PC-9 (cell line): ENCODE measurements around the gene ATOX1. TPM values are rescaled to one million over a fixed set of nuclear protein-coding genes. Genes with fewer than 3 reads are reported as not detected.

Source experiments
- BruUV-seq: library from RNA; stranded (reverse); fragments of 400-500 nt; replicated peaks from 2 replicates; lab custom pipeline; 2021; lab: Mats Ljungman, UMichigan
- CTCF ChIA-PET: fragments of 300-600 bp; sonication (Branson Sonifier 250); formaldehyde crosslinking; loops from one replicate; lab custom pipeline; 2022; ENCODE audit warnings: antibody characterized with exemption; lab: Charles Lee
- POLR2A ChIA-PET: fragments of 300-600 bp; sonication (Branson Sonifier 250); formaldehyde crosslinking; loops from one replicate; lab custom pipeline; 2022; ENCODE audit warnings: antibody characterized with exemption; ENCODE audit not compliant: unreplicated experiment; lab: Charles Lee
- DNase-seq, 2 experiments: peaks; one replicate each; pipeline versions ENCODE4 v3.0.0 to v3.0.0-alpha.2; 2015 to 2022; ENCODE audit warnings: mixed read lengths in 1 of 2
- H2AFZ ChIP-seq: fragments of 200-600 bp; sonication (generic); 2 replicates; pipeline ENCODE4 v1.8.1; 2017; ENCODE audit warnings: antibody characterized with exemption
- H3F3A ChIP-seq: fragments of 200-600 bp; sonication (generic); 2 replicates; pipeline ENCODE4 v1.8.1; 2017; ENCODE audit warnings: antibody characterized with exemption, mild to moderate bottlenecking, low read depth; ENCODE audit not compliant: insufficient read depth
- H3K27ac ChIP-seq: fragments of 200-600 bp; sonication (generic); 2 replicates; pipeline ENCODE4 v1.6.1; 2016; ENCODE audit warnings: mixed run types
- H3K27me3 ChIP-seq: fragments of 200-600 bp; sonication (generic); 2 replicates; pipeline ENCODE4 v1.6.1; 2016; ENCODE audit warnings: low read depth, mixed run types; ENCODE audit not compliant: insufficient read depth
- H3K36me3 ChIP-seq: fragments of 200-600 bp; sonication (generic); 2 replicates; pipeline ENCODE4 v1.6.1; 2016; ENCODE audit warnings: low read depth, mixed run types
- H3K4me1 ChIP-seq: fragments of 200-600 bp; sonication (generic); replicated peaks from 2 replicates; pipeline ENCODE4 v1.6.1; 2016; ENCODE audit warnings: mixed run types; ENCODE audit not compliant: insufficient read depth
- H3K4me2 ChIP-seq: fragments of 200-600 bp; sonication (generic); 2 replicates; pipeline ENCODE4 v1.6.1; 2017; ENCODE audit warnings: mixed run types
- H3K4me3 ChIP-seq: fragments of 200-600 bp; sonication (generic); 2 replicates; pipeline ENCODE4 v1.6.1; 2016; ENCODE audit warnings: mixed run types
- H3K79me2 ChIP-seq: fragments of 200-600 bp; sonication (generic); 2 replicates; pipeline ENCODE4 v1.6.1; 2017; ENCODE audit warnings: low read depth, mixed run types
- H3K9me2 ChIP-seq: fragments of 200-600 bp; sonication (generic); 2 replicates; pipeline ENCODE4 v1.8.1; 2017; ENCODE audit warnings: mild to moderate bottlenecking; ENCODE audit not compliant: insufficient read depth
- H3K9me3 ChIP-seq: fragments of 200-600 bp; sonication (generic); 2 replicates; pipeline ENCODE4 v1.8.1; 2016; ENCODE audit warnings: low read depth; ENCODE audit not compliant: insufficient read depth
- H4K20me1 ChIP-seq: fragments of 200-600 bp; sonication (generic); 2 replicates; pipeline ENCODE4 v1.8.1; 2017; ENCODE audit not compliant: insufficient read depth
- CTCF ChIP-seq: fragments of 200-600 bp; sonication (generic); conservative IDR thresholded peaks from 2 replicates; pipeline ENCODE4 v1.6.1; 2017; ENCODE audit warnings: mixed run types, antibody characterized with exemption, mild to moderate bottlenecking, moderate library complexity
- EZH2 ChIP-seq: fragments of 200-600 bp; sonication (generic); IDR thresholded peaks from 2 replicates; pipeline ENCODE4 v1.8.0; 2017; ENCODE audit warnings: antibody characterized with exemption, low read depth
- intact Hi-C: fragments of 100-400 bp; cut with micrococcal nuclease; formaldehyde crosslinking; loops from one replicate; pipeline ENCODE4 v1.10.0; 2022; ENCODE audit not compliant: unreplicated experiment
- total RNA-seq: library from RNA; stranded (reverse); gene quantifications from 2 replicates; pipeline ENCODE4 v1.2.3, GENCODE V29; 2021

Gene ATOX1
- total RNA-seq, 1 experiment from 2014 or later: 201 TPM

- no TSS peak for BruUV-seq
- Histone ChIP-seq H3K27me3 (no peaks in the 10 kb centered on the region), H3K4me2 (no peak overlapping the region), H3K27ac (no peak overlapping the region), H3K9me2 (no peaks in the 10 kb centered on the region), H2AFZ (no peak overlapping the region), H3K9me3 (no peaks in the 10 kb centered on the region), H4K20me1 (no peaks in the 10 kb centered on the region), H3K79me2 (no peaks in the 10 kb centered on the region), H3K4me1 (0 out of 2 replicates have a peak, but pooled peaks cover 3% of the 10 kb centered on the region), H3K36me3 (no peaks in the 10 kb centered on the region), H3K4me3 (no peak overlapping the region), H3F3A (no peaks in the 10 kb centered on the region)
- peak in 1 of 2 experiments; percentile 21 for DNase-seq
- TF ChIP-seq CTCF (peak; percentile 66), EZH2 (no peak)
- intact Hi-C loops: loop anchor here (1.0 kb wide), 1 partner anchor 60 kb away; no protein-coding TSS in a partner anchor
- CTCF ChIA-PET: interaction anchor here (0.6 kb wide), 2 partner anchors 418 to 942 kb away, joined by 4 to 5 read pairs; no protein-coding TSS in a partner anchor
- POLR2A ChIA-PET: no interaction called here
Measured at GRCh38 chr5:151719228-151720000, 39.0 kb downstream of the ATOX1 start.

- Histone ChIP-seq H3K9me3 (no peaks in the 10 kb centered on the region), H3K9me2 (no peaks in the 10 kb centered on the region), H3K27ac (no peak overlapping the region), H2AFZ (no peak overlapping the region), H3K4me1 (0 out of 2 replicates have a peak, but pooled peaks cover 3% of the 10 kb centered on the region), H4K20me1 (no peaks in the 10 kb centered on the region), H3K4me3 (no peak overlapping the region), H3K79me2 (no peaks in the 10 kb centered on the region), H3K36me3 (no peaks in the 10 kb centered on the region), H3F3A (no peaks in the 10 kb centered on the region), H3K27me3 (no peaks in the 10 kb centered on the region), H3K4me2 (no peak overlapping the region)
- intact Hi-C loops: loop anchor here (1.0 kb wide), 1 partner anchor 59 kb away; no protein-coding TSS in a partner anchor
- POLR2A ChIA-PET: no interaction called here
- BruUV-seq: no TSS peak
- DNase-seq: no peak
- CTCF ChIA-PET: interaction anchor here (0.5 to 0.6 kb wide), 2 partner anchors 63 to 417 kb away, joined by 5 read pairs; no protein-coding TSS in a partner anchor
- TF ChIP-seq CTCF (no peak), EZH2 (no peak)
Measured at GRCh38 chr5:151718646-151719045, 39.8 kb downstream of the ATOX1 start.

GRCh38 chr5:151718153-151718552 lies 40.3 kb downstream of the ATOX1 start:
- Histone ChIP-seq H3K9me2 (no peaks in the 10 kb centered on the region), H3K4me1 (0 out of 2 replicates have a peak, but pooled peaks cover 3% of the 10 kb centered on the region), H3K36me3 (no peaks in the 10 kb centered on the region), H3F3A (no peaks in the 10 kb centered on the region), H3K9me3 (no peaks in the 10 kb centered on the region), H3K79me2 (no peaks in the 10 kb centered on the region), H3K4me3 (no peak overlapping the region), H3K4me2 (no peak overlapping the region), H4K20me1 (no peaks in the 10 kb centered on the region), H3K27ac (no peak overlapping the region), H3K27me3 (no peaks in the 10 kb centered on the region), H2AFZ (no peak overlapping the region)
- BruUV-seq: no TSS peak
- no peak for DNase-seq
- ChIA-PET POLR2A (no interaction called here), CTCF (interaction anchor here (0.5 kb wide), 1 partner anchor 62 kb away, joined by 5 read pairs; no protein-coding TSS in a partner anchor)
- intact Hi-C loops: no loop called here
- TF ChIP-seq CTCF: no peak
- TF ChIP-seq EZH2: no peak
